IMR-90 (cell line): ENCODE data around the gene MNT.

ENCODE experiments used
- BHLHE40 ChIP-seq: fragments of 150-350 bp; IDR thresholded peaks from 2 replicates; pipeline ENCODE4 v1.6.1; 2016; ENCODE audit warnings: mild to moderate bottlenecking, low read depth, low read length
- CHD1 ChIP-seq: IDR thresholded peaks from 2 replicates; pipeline ENCODE4 v1.6.1; 2012; ENCODE audit warnings: low read depth, low read length, improper control_type of control experiment
- CTCF ChIP-seq: conservative IDR thresholded peaks from 2 replicates; pipeline ENCODE4 v1.5.1; 2012; ENCODE audit warnings: mild to moderate bottlenecking, low read depth, low read length, improper control_type of control experiment
- POLR2A ChIP-seq: IDR thresholded peaks from 2 replicates; pipeline ENCODE4 v1.6.1; 2012; ENCODE audit warnings: mild to moderate bottlenecking, low read depth, low read length
- RAD21 ChIP-seq: IDR thresholded peaks from 2 replicates; pipeline ENCODE4 v1.6.1; 2012; ENCODE audit warnings: low read length, improper control_type of control experiment
- USF2 ChIP-seq: fragments of 150-350 bp; IDR thresholded peaks from 2 replicates; pipeline ENCODE4 v1.6.1; 2017; ENCODE audit warnings: mild to moderate bottlenecking, antibody characterized with exemption, low read length, low read depth

- TF ChIP-seq CTCF, result no peak
- no peak for TF ChIP-seq CHD1
- TF ChIP-seq BHLHE40, result no peak
- TF ChIP-seq USF2, result no peak
- no peak for TF ChIP-seq POLR2A
- no peak for TF ChIP-seq RAD21
Measured at GRCh38 chr17:2410951-2411350, 10.1 kb upstream of the MNT start.
